SH-SY5Y (cell line): ENCODE data around the gene HBA1.

Experiments used
- GATA2 ChIP-seq: IDR thresholded peaks from 2 replicates; pipeline ENCODE4 v1.6.1; 2011; ENCODE audit warnings: mild to moderate bottlenecking, low read depth, low read length
- GATA3 ChIP-seq: IDR thresholded peaks from 2 replicates; pipeline ENCODE4 v1.6.1; 2011; ENCODE audit warnings: low read depth, mild to moderate bottlenecking, low read length, moderate library complexity

DNA sequence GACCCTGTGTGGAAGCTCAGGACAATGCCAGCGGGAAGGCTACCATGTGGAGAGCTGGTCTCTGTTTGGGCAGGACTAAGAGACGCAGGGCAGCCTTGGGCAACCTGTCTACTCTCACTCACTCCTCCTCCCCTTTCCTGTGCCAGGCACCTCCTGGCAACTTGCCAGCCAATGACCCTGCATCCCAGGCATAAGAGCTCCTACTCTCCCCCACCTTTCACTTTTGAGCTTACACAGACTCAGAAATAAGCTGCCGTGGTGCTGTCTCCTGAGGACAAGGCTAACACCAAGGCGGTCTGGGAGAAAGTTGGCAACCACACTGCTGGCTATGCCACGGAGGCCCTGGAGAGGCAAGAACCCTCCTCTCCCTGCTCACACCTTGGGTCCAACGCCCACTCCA lies 8.1 kb upstream of the HBA1 start:
- no peak for TF ChIP-seq GATA2
- TF ChIP-seq GATA3, result no peak
